GM18526 (cell line): Measurements from ENCODE around the gene GDI1.

Experiments
- POLR2A ChIP-seq: IDR thresholded peaks from 3 replicates; pipeline ENCODE4 v1.6.1; 2011; ENCODE audit not compliant: insufficient read length; ENCODE audit errors: extremely low read depth

Gene GDI1

DNA sequence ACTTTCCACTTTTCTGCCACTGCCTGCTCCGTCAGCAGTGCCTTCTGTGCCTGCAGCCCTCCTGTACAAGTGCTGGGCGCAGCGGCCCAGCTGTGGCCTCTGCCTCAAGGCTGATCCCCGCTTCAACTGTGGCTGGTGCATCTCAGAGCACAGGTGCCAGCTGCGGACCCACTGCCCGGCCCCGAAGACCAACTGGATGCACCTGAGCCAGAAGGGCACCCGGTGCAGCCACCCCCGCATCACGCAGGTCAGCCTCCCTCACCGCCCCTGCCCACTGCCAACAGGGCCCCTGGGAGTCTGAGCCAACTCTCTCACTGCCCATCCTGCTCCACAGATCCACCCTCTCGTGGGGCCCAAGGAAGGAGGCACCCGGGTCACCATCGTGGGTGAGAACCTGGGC, 28.6 kb downstream of the GDI1 start:
- TF ChIP-seq POLR2A: no peak

DNA sequence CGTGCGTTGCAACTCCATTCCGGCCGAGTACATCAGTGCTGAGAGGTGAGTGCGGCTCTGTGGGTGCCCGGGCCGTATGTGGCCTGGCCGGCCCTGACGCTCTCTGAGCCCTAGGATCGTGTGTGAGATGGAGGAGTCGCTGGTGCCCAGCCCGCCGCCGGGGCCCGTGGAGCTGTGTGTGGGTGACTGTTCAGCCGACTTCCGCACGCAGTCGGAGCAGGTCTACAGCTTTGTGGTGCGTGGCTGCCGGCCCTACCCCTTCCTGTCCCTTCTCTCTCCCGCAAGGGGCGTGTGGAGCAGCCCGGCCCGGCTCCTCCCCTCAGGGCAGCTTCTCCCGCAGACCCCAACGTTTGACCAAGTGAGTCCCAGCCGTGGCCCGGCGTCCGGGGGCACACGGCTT, 29.1 kb downstream of the GDI1 start:
- TF ChIP-seq POLR2A: no peak

DNA sequence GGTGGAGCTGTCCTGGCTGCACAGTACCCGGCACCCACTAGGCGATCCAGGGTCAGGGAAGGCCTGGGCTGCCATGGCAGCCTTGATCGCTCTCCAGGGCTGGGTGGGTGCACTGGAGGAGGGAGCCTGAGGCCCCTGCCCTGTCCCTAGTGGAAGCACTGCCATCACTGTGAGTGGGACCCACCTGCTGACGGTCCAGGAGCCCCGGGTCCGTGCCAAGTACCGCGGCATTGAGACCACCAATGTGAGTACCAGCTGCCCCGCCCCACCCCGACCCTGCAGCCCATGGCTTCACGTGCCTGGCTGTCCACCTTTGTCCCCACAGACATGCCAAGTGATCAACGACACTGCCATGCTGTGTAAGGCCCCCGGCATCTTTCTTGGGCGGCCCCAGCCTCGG, 30.0 kb downstream of the GDI1 start:
- no peak for TF ChIP-seq POLR2A

DNA sequence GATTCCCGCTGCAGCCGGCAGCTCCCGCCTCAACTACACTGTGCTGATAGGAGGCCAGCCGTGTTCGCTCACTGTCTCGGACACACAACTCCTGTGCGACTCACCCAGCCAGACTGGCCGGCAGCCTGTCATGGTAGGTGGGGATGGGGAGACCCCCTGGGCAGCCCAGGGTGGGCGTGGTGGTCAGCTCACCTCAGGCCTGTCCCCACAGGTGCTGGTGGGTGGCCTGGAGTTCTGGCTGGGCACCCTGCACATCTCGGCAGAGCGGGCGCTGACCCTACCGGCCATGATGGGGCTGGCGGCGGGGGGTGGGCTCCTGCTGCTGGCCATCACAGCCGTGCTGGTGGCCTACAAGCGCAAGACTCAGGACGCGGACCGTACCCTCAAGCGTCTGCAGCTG, 30.6 kb downstream of the GDI1 start:
- TF ChIP-seq POLR2A: no peak

DNA sequence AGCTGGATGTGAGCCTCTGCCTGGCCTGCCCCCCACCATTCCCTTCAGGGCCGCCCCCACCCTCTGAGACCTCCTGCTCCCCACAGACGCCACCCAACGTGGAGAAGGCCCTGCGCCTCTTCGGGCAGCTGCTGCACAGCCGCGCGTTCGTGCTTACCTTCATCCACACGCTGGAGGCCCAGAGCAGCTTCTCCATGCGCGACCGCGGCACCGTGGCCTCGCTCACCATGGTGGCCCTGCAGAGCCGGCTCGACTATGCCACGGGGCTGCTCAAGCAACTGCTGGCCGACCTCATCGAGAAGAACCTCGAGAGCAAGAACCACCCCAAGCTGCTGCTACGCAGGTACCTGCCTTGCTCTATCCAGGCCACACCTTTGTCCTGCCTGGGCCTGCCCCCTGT, 31.3 kb downstream of the GDI1 start:
- no peak for TF ChIP-seq POLR2A

DNA sequence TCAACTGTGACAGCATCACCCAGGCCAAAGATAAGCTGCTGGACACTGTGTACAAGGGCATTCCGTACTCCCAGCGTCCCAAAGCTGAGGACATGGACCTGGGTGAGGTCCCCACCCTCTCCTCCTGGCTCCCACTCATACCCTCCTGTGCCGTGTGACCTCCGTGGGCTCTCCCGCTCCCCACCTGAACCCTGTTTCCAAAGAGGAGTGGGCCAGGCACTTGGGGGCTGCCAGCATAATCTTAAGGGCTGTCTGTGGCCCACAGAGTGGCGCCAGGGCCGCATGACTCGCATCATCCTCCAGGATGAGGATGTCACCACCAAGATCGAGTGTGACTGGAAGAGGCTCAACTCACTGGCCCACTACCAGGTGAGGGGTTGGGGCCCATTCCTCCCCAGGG, 32.2 kb downstream of the GDI1 start:
- TF ChIP-seq POLR2A: no peak

DNA sequence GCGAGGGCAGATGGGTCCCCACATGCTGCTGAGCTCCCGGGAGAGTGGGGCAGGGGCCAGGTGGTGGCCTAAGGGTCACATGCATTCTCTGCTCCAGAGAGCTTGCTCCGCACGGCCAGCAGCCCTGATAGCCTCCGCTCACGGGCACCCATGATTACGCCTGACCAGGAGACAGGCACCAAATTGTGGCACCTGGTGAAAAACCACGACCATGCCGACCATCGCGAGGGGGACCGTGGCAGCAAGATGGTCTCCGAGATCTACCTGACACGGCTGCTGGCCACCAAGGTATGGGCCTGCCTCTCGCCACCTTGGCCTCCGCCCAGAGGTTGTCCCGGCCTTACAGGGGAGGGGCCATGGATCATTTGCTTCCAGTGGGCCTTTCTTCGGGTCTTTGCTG, 32.9 kb downstream of the GDI1 start:
- no peak for TF ChIP-seq POLR2A

DNA sequence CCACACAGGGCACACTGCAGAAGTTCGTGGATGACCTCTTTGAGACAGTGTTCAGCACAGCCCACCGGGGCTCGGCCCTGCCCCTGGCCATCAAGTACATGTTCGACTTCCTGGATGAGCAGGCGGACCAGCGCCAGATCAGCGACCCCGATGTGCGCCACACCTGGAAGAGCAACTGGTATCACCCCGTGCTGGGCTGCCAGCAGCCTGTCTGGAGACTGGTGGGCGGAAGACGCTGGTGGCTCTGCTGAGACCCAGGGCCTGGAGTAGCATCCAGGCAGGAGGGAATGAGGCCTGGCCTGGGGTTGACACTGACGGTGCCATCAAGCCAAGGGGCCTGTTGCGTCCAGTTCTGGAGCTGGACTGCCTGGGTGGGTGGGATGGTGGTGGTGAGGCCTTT, 33.5 kb downstream of the GDI1 start:
- TF ChIP-seq POLR2A: no peak

DNA sequence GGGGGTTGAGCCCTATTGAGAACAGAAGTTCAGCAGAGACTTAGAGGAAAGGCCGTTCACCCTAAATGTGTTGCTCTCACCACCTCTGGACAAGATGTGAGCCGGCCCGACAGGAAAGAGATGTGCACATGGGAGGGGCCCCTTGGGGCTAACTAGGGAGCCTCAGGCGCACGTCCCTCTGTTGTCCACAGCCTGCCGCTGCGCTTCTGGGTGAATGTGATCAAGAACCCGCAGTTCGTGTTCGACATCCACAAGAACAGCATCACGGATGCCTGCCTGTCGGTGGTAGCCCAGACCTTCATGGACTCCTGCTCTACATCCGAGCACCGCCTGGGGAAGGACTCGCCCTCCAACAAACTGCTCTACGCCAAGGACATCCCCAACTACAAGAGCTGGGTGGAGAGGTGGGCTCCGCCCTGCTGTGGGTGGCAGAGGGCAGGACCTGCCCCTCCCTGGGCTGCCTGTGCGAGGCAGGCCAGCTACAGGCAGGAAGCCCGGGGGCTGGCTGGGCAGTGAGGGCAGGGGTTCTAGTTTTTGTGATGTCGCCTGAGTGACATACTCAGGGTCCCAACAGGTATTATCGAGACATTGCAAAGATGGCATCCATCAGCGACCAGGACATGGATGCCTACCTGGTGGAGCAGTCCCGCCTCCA, 34.1 kb downstream of the GDI1 start:
- TF ChIP-seq POLR2A: no peak

DNA sequence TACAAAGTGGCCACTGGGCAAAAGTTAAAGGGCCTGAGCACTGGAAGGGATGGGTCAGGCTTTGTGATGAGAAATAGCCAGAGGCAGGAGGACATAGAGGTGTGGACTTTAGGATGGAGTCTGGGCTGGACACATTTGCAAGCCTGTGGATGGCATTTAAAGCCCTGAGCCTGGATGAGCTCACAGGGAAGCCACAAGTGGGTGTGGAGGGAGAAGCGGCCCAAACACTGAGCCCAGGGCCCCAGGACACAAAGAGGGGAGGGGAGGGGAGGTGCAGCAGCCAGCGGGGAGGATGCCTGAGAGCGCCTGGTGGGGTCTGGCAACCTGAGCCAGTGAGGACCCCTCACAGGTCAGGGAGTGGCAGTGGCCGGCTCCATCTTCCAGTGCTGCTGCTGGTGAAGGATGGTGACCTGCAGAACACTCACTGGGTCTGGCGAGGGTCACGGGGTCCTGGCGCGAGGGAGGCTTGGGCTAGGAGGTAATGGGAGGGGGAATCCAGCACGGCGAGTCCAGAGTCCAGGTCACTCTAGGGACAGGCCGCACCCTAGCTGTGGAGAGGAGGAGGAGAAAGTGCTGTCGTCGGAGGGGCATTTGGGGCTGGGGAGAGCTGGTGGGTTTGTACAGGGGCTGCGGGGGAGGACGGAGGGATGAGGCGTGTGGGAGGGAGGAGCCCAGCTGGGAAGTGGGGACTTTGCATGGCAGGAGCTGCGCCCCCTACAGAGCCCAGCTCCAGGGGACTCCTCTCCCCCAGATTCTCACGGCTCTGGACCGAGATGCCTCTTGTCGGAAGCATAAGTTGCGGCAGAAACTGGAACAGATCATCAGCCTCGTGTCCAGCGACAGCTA, 35.1 kb downstream of the GDI1 start:
- TF ChIP-seq POLR2A: no peak

DNA sequence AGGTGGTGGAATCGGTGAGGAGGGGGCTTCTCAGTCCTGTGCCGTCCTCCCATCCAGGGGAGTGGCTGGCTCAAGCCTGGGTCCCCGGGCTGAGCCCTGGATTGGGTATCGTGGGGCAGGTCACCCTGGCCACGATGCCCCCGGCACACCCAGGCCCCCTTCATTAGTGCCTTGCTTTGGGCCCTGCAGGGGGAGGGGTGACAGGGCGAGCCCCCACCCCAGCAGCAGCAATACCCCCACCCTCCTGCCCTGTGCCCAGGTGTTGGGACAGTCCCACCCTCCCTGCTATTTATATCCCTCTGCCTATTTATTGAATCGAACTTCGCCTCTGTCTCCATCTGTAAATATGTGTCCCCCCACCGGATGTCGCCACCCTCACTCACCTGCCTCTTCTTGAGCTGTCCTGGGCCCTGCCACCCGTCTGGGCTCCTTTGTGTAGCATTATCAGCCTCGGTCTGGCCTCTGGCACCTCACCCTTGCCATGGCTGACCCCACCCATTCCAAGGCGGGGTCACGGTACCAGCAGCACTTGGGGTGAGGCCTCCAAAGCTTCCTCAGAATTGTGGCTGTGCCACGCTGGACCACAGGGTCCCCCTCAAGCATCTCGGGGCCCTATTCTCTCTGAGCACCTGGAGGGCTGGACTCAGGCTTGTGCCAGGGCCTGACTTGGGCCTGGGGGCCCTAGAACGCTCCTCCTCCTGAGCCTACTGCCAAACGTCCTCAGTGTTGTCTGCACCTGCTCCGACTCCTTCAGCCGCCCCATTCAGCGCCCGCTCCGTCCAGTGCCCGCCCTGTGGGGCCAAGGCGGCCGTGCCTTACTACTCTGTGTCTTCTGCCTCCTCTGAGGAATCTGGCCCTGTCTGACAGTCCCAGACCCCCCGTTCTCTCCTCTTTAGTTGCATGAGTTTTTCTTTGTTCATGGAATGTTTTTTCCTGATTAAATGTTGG, 36.0 kb downstream of the GDI1 start:
- TF ChIP-seq POLR2A: no peak

DNA sequence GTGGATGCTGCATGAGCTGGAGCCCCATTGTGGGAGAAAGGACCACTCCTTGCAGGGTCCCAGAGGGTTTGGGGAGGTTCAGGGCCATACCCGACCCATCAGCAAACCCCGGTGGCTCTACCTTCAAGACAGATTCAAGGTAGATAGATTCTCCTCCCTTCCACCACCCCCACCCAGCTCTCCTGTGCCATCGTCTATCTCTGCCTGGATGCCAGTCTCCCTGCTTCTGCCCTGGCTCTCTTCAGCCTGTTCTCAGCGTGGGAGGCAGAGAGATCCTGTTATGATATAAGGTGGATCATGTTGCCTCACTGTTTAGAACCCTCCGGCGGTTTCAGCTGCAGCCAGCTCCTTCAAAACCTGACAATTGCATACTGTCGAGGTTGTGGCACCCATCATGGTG, 36.7 kb downstream of the GDI1 start:
- no peak for TF ChIP-seq POLR2A

DNA sequence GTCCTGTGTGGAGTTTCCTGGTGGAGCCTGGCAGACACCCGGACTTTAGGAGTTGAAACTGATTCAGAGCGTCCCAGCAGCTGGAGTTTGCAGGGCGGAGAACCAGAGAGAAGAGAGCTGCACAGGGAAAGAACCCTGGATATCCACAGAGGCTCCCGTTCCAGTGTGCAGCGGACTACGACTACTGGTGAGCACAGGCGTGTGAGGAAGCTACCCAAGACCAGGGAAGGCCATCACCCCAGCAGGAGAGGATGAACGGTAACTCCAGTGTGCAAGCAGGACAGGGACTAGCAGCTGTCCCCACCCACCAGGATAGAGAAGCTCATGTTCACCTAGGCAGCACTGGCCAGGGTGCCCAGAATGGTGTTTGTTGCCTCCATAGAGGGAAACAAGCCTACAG, 39.9 kb downstream of the GDI1 start:
- TF ChIP-seq POLR2A: no peak

DNA sequence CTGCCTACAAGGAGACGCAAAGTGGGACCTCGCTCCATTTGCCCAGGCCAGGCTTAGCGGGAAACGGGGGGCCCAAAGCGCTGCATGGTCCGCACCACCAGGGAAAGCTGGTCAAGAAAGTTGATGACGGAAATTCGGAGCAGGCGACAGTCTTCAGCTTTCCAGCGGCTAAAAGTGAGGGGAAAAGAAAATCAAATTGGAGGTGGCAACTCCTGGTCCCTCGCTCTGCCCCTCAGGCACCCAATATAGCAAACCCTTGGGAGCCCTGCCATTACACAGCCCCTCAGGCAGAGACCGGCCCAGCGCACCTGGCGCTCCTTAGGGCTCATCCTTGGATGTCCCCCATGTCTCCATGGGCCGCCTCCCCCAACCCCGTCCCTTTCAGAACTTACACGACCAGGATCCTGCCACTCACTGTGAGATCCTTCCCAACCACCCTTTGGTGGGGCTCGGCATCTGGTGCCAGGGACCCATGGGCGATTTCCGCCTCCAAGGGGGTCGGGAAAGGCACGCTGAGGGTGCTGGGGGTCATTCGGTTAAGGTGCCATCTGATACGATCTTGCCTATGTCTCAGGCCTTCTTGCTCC, 41.0 kb downstream of the GDI1 start:
- TF ChIP-seq POLR2A: no peak

DNA sequence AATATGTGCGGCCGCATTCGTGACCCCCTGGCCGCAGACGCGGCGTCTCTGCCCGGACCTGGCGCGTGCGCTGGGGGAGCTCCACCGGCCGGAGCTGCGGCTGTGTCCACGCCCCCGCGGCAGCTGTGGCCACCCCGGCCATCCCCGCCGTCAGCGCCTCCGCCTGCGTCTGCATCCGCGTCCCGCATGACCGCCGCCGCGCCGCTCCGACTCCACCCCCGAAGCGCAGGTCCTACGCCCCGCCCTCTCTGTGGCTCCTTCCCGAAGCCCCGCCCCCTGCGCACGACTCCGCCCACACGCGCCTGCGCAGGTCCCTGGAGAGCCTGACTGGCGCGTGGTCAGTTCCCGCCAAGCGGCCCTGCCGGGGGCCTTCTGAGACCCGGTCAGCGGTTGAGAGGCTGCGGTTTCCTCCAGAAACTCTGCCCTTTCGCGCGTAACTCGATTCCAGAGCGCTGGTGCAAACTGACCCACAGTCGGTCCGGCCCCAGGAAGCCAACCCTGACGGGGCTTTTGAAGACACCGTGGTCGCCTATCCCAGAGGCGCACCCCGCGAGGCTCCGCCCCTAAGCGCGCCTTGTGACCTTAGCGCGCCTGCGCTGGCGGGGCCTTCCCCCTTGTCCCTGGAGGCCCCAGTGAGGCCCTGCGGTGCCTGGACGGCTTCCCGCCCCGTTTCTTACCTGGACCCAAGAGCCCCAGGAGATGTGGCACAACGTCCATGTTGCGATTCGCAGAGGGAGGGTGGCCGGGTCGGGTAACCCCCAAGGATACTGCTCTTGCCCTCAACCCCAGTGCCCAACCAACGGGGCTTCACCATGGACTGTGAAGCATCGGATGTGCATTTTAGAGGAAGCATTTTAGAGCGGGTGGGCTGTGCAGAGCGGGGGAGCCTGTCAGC, 42.0 kb downstream of the GDI1 start, which contains the start of gene LAGE3:
TSS of gene LAGE3 (minus strand) at position 554 of the 895 bp plus-strand sequence. CDS start at position 188, 366 bp downstream.
- TF ChIP-seq POLR2A: peak; percentile 67

DNA sequence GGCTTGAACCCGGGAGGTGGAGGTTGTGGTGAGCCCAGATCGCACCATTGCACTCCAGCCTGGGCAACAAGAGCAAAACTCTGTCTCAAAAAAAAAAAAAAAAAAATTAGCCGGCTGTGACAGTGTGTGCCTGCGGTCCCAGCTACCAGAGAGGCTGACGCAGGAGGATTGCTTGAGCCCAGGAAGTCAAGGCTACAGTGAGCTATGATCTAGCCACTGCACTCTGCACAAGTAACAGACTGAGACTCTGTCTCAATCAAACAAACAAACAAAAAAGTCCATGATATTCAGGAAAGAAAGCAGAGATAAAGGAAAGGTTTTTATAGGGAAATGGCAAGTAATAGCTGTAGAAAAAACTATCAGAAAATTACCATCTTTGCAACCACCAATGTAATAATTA, 44.2 kb downstream of the GDI1 start:
- TF ChIP-seq POLR2A: no peak
